Neural cell (in vitro differentiated cells): Measurements from ENCODE around the gene LGALS3. TPM values are rescaled to one million over a fixed set of nuclear protein-coding genes. Genes with fewer than 3 reads are reported as not detected.

Source experiments
- H2AFZ ChIP-seq: fragments of 200-600, 300-800 bp; sonication (generic), shearing (Covaris generic); 2 replicates; pipeline ENCODE4 v1.6.0; 2014; ENCODE audit warnings: low read depth, mild to moderate bottlenecking, antibody characterized with exemption, low read length, moderate library complexity
- H3F3A ChIP-seq: fragments of 200-600 bp; shearing (Covaris generic); 2 replicates; pipeline ENCODE4 v1.6.1; 2016; ENCODE audit warnings: mild to moderate bottlenecking, moderate library complexity, mixed read lengths, antibody characterized with exemption, low read length; ENCODE audit not compliant: insufficient read depth, poor library complexity, severe bottlenecking
- H3K27ac ChIP-seq: fragments of 200-600, 300-800 bp; sonication (generic), shearing (Covaris generic); 2 replicates; pipeline ENCODE4 v1.5.1; 2014; ENCODE audit warnings: mild to moderate bottlenecking, low read length, moderate library complexity
- H3K27me3 ChIP-seq: fragments of 300-800, 200-600 bp; sonication (generic), shearing (Covaris generic); 2 replicates; pipeline ENCODE4 v1.6.0; 2014; ENCODE audit warnings: mild to moderate bottlenecking, low read depth, low read length, moderate library complexity; ENCODE audit not compliant: insufficient read depth
- H3K36me3 ChIP-seq: fragments of 300-800, 200-600 bp; sonication (generic), shearing (Covaris generic); 2 replicates; pipeline ENCODE4 v1.5.1; 2014; ENCODE audit warnings: mild to moderate bottlenecking, antibody characterized with exemption, low read length, moderate library complexity; ENCODE audit not compliant: insufficient read depth
- H3K4me2 ChIP-seq: fragments of 300-800, 200-600 bp; sonication (generic), shearing (Covaris generic); 2 replicates; pipeline ENCODE4 v1.6.0; 2014; ENCODE audit warnings: mild to moderate bottlenecking, low read length
- H3K4me3 ChIP-seq: fragments of 300-800, 200-600 bp; sonication (generic), shearing (Covaris generic); 2 replicates; pipeline ENCODE4 v1.5.1; 2014; ENCODE audit warnings: mild to moderate bottlenecking, low read length, moderate library complexity
- H3K79me2 ChIP-seq: fragments of 200-600 bp; shearing (Covaris generic); replicated peaks from 2 replicates; pipeline ENCODE4 v1.6.0; 2014; ENCODE audit warnings: mild to moderate bottlenecking, low read length, moderate library complexity; ENCODE audit not compliant: insufficient read depth
- H3K9ac ChIP-seq: fragments of 300-800, 200-600 bp; sonication (generic), shearing (Covaris generic); 2 replicates; pipeline ENCODE4 v1.6.1; 2016; ENCODE audit warnings: mild to moderate bottlenecking, low read length, mixed read lengths
- H3K9me2 ChIP-seq: fragments of 200-600 bp; shearing (Covaris generic); 2 replicates; pipeline ENCODE4 v1.6.1; 2016; ENCODE audit warnings: mild to moderate bottlenecking, low read length, mixed read lengths; ENCODE audit not compliant: insufficient read depth
- H3K9me3 ChIP-seq: fragments of 200-600, 300-800 bp; sonication (generic), shearing (Covaris generic); 2 replicates; pipeline ENCODE4 v1.6.1; 2016; ENCODE audit warnings: mild to moderate bottlenecking, mixed run types, low read length, moderate library complexity, mixed read lengths
- H4K20me1 ChIP-seq: fragments of 200-600 bp; shearing (Covaris generic); 2 replicates; pipeline ENCODE4 v1.6.1; 2016; ENCODE audit warnings: mild to moderate bottlenecking, mixed run types; ENCODE audit not compliant: insufficient read depth
- EP300 ChIP-seq: fragments of 450-650 bp; conservative IDR thresholded peaks from 2 replicates; pipeline ENCODE4 v1.6.1; 2014; ENCODE audit warnings: antibody characterized with exemption, mild to moderate bottlenecking, moderate library complexity; ENCODE audit not compliant: poor library complexity, severe bottlenecking
- EZH2 ChIP-seq: fragments of 200-600, 300-800 bp; shearing (Covaris generic), sonication (generic); IDR thresholded peaks from 2 replicates; pipeline ENCODE4 v1.6.1; 2014; ENCODE audit warnings: antibody characterized with exemption, low read length, borderline replicate concordance, mild to moderate bottlenecking; ENCODE audit not compliant: insufficient read depth, poor library complexity, severe bottlenecking
- MXI1 ChIP-seq: fragments of 450-650 bp; conservative IDR thresholded peaks from 2 replicates; pipeline ENCODE4 v1.6.1; 2014; ENCODE audit warnings: antibody characterized with exemption, mild to moderate bottlenecking; ENCODE audit not compliant: poor library complexity, severe bottlenecking
- POLR2AphosphoS5 ChIP-seq: IDR thresholded peaks from 2 replicates; pipeline ENCODE4 v1.6.1; 2012
- RAD21 ChIP-seq: fragments of 450-650 bp; conservative IDR thresholded peaks from 2 replicates; pipeline ENCODE4 v1.6.1; 2014; ENCODE audit warnings: antibody characterized with exemption, mild to moderate bottlenecking, moderate library complexity
- SMC3 ChIP-seq: fragments of 450-650 bp; conservative IDR thresholded peaks from 2 replicates; pipeline ENCODE4 v1.6.1; 2014; ENCODE audit warnings: antibody characterized with exemption, mild to moderate bottlenecking, moderate library complexity; ENCODE audit not compliant: poor library complexity
- TAF1 ChIP-seq: IDR thresholded peaks from 2 replicates; pipeline ENCODE4 v1.6.1; 2012; ENCODE audit warnings: low read depth
- polyA plus RNA-seq: library from polyadenylated mRNA; depleted of rRNA; stranded (reverse); fragments of >200 nt; gene quantifications from 2 replicates; pipeline ENCODE4 v1.2.3, GENCODE V29; 2014
- TF ChIP-seq, protein P1 (sequence below): IDR thresholded peaks from 2 replicates; pipeline ENCODE4 v1.6.1; 2012; ENCODE audit warnings: borderline replicate concordance
- TF ChIP-seq, protein P2 (sequence below): fragments of 450-650 bp; IDR thresholded peaks from 2 replicates; pipeline ENCODE4 v1.5.1; 2014; ENCODE audit warnings: antibody characterized with exemption, mild to moderate bottlenecking, moderate library complexity; ENCODE audit not compliant: poor library complexity, severe bottlenecking

LGALS3 gene
- polyA plus RNA-seq, 1 donor from 2014 or later = 0.12 TPM

DNA sequence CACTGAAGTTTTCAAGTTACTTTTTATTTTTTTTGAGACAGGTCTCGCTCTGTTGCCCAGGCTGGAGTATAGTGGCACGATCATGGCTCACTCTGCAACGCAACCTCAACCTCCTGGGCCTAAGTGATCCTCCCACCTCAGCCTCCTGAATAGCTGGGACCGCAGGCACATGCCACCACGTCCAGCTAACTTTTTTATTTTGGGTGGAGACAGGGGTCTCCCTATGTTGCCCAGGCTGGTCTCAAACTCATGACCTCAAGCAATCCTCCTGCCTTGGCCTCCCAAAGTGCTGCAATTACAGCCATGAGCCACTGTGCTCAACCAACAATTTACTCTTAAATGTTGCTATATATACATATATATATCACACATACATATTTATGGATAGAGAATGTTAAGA lies 27.4 kb upstream of the LGALS3 start:
- H4K20me1 ChIP-seq = no peaks in the 10 kb centered on the region
- H3K9me2 ChIP-seq = no peaks in the 10 kb centered on the region
- TF ChIP-seq MXI1 = no peak
- no peak for TF ChIP-seq TAF1
- TF ChIP-seq RAD21 = no peak
- no peak for TF ChIP-seq EP300
- no peak for TF ChIP-seq SMC3
- TF ChIP-seq, protein P1, sequence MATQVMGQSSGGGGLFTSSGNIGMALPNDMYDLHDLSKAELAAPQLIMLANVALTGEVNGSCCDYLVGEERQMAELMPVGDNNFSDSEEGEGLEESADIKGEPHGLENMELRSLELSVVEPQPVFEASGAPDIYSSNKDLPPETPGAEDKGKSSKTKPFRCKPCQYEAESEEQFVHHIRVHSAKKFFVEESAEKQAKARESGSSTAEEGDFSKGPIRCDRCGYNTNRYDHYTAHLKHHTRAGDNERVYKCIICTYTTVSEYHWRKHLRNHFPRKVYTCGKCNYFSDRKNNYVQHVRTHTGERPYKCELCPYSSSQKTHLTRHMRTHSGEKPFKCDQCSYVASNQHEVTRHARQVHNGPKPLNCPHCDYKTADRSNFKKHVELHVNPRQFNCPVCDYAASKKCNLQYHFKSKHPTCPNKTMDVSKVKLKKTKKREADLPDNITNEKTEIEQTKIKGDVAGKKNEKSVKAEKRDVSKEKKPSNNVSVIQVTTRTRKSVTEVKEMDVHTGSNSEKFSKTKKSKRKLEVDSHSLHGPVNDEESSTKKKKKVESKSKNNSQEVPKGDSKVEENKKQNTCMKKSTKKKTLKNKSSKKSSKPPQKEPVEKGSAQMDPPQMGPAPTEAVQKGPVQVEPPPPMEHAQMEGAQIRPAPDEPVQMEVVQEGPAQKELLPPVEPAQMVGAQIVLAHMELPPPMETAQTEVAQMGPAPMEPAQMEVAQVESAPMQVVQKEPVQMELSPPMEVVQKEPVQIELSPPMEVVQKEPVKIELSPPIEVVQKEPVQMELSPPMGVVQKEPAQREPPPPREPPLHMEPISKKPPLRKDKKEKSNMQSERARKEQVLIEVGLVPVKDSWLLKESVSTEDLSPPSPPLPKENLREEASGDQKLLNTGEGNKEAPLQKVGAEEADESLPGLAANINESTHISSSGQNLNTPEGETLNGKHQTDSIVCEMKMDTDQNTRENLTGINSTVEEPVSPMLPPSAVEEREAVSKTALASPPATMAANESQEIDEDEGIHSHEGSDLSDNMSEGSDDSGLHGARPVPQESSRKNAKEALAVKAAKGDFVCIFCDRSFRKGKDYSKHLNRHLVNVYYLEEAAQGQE = no peak
- TF ChIP-seq, protein P2, sequence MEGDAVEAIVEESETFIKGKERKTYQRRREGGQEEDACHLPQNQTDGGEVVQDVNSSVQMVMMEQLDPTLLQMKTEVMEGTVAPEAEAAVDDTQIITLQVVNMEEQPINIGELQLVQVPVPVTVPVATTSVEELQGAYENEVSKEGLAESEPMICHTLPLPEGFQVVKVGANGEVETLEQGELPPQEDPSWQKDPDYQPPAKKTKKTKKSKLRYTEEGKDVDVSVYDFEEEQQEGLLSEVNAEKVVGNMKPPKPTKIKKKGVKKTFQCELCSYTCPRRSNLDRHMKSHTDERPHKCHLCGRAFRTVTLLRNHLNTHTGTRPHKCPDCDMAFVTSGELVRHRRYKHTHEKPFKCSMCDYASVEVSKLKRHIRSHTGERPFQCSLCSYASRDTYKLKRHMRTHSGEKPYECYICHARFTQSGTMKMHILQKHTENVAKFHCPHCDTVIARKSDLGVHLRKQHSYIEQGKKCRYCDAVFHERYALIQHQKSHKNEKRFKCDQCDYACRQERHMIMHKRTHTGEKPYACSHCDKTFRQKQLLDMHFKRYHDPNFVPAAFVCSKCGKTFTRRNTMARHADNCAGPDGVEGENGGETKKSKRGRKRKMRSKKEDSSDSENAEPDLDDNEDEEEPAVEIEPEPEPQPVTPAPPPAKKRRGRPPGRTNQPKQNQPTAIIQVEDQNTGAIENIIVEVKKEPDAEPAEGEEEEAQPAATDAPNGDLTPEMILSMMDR = no peak
- no peak for TF ChIP-seq EZH2
- TF ChIP-seq POLR2AphosphoS5 = no peak
- H3F3A ChIP-seq = peaks cover 3% of the 10 kb centered on the region
- H2AFZ ChIP-seq = no peak overlapping the region
- no peak overlapping the region for H3K27ac ChIP-seq
- no peak overlapping the region for H3K4me2 ChIP-seq
- H3K9me3 ChIP-seq = peaks cover 5% of the 10 kb centered on the region
- no peaks in the 10 kb centered on the region for H3K79me2 ChIP-seq
- no peaks in the 10 kb centered on the region for H3K36me3 ChIP-seq
- no peaks in the 10 kb centered on the region for H3K27me3 ChIP-seq
- H3K9ac ChIP-seq = no peak overlapping the region
- no peak overlapping the region for H3K4me3 ChIP-seq

DNA sequence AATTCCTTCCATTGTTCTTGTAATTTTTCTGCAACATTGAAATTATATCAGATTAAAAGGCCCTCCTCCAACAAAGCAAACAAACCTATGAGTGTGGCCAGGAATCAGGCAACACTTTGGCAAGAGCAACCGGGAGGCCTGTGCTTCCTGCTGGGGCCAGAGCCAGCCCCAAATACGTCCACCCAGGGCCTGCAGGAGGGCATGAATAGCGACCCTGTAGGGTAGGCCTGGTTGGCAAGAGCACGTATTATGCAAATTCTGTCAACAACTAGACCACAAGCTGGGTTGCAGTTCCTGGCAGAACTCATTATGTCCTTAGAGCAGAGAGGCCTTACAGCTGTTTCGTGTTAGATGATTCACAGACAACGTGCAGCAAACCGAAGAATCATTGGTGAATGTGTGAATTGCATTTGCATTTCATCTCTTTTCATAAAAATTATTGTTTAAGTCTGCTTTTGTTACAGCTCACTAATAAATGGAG lies 26.9 kb upstream of the LGALS3 start:
- H3K4me3 ChIP-seq = no peak overlapping the region
- no peak overlapping the region for H2AFZ ChIP-seq
- no peaks in the 10 kb centered on the region for H3K9me2 ChIP-seq
- H3K27ac ChIP-seq = no peak overlapping the region
- H4K20me1 ChIP-seq = no peaks in the 10 kb centered on the region
- H3K4me2 ChIP-seq = no peak overlapping the region
- no peaks in the 10 kb centered on the region for H3K36me3 ChIP-seq
- H3K9ac ChIP-seq = peak overlapping the region; percentile 27
- no peaks in the 10 kb centered on the region for H3K27me3 ChIP-seq
- peaks cover 3% of the 10 kb centered on the region for H3F3A ChIP-seq
- H3K79me2 ChIP-seq = no peaks in the 10 kb centered on the region
- TF ChIP-seq POLR2AphosphoS5 (no peak), EZH2 (no peak), SMC3 (no peak), MXI1 (no peak), EP300 (no peak), TAF1 (no peak), RAD21 (no peak)
- TF ChIP-seq, protein P1 = no peak
- TF ChIP-seq, protein P2 = no peak
- H3K9me3 ChIP-seq = peaks cover 5% of the 10 kb centered on the region
